GM13976 (cell line): Measurements from ENCODE around the gene PRR23E.

Experiments
- DNase-seq: peaks from one replicate; pipeline ENCODE4 v3.0.0; 2012; ENCODE audit warnings: low spot score
- in situ Hi-C: fragments of 300-500 bp; cut with MboI; formaldehyde crosslinking; loops from one replicate; pipeline ENCODE4 v1.12.0; 2022; ENCODE audit warnings: low sequenced_read_pairs, mixed read lengths, inconsistent platforms; ENCODE audit not compliant: unreplicated experiment
- TF ChIP-seq, protein P1 (sequence below): IDR thresholded peaks from 2 replicates; pipeline ENCODE4 v1.5.1; 2012; ENCODE audit warnings: borderline replicate concordance, mild to moderate bottlenecking; ENCODE audit not compliant: insufficient read depth; ENCODE audit errors: extremely low read depth, missing control alignments, control extremely low read depth

Gene PRR23E, protein sequence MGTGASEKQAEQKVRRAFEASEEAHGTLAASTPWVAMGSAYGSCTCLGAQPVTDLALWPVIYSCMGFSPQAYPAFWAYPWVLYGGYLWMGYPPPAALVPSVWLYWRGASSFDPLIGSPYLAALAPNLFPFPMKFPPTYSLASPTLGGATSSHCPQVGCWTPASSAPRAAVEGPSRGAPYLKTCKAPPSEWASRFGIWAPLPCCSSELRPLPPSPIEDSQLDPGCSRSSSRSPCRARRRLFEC

DNA sequence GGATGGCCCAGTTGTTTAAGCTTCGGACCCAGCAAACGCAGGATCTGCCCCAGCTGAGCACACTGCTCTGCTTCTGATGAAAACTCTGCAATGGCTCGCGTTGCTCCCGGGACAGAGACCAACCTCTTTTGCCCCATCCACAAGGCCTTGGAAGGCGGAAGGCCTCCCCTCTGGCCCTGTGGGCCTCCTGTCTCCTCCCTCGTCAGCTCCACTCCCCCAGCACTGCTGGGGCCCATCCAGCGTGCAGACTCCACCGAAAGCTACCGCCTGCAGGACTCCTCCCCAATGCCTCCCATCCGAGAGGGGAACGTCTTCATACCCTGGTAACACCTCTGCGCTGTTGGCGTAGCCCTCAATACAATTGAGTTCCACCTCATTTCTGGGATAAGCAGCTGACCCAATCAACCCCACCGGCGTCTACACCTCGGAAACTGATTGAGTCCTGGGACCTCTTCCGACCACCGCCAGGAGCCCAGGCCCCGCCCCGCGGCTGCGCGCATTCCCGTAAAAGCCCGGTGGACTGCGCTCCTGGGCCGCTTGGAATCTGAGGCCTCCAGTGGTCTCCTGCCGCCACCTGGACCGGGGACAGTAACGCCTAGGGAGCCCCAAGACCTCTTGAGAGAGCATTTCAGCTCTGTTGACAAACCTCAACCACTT is at the start of gene PRR23E:
Gene PRR23E (plus strand): TSS at position 556 of the 657 bp plus-strand sequence. CDS start 3,555 bp downstream, outside the sequence.
- TF ChIP-seq, protein P1, sequence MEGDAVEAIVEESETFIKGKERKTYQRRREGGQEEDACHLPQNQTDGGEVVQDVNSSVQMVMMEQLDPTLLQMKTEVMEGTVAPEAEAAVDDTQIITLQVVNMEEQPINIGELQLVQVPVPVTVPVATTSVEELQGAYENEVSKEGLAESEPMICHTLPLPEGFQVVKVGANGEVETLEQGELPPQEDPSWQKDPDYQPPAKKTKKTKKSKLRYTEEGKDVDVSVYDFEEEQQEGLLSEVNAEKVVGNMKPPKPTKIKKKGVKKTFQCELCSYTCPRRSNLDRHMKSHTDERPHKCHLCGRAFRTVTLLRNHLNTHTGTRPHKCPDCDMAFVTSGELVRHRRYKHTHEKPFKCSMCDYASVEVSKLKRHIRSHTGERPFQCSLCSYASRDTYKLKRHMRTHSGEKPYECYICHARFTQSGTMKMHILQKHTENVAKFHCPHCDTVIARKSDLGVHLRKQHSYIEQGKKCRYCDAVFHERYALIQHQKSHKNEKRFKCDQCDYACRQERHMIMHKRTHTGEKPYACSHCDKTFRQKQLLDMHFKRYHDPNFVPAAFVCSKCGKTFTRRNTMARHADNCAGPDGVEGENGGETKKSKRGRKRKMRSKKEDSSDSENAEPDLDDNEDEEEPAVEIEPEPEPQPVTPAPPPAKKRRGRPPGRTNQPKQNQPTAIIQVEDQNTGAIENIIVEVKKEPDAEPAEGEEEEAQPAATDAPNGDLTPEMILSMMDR = no peak
- in situ Hi-C loops = no loop called here
- DNase-seq = peak; percentile 7

DNA sequence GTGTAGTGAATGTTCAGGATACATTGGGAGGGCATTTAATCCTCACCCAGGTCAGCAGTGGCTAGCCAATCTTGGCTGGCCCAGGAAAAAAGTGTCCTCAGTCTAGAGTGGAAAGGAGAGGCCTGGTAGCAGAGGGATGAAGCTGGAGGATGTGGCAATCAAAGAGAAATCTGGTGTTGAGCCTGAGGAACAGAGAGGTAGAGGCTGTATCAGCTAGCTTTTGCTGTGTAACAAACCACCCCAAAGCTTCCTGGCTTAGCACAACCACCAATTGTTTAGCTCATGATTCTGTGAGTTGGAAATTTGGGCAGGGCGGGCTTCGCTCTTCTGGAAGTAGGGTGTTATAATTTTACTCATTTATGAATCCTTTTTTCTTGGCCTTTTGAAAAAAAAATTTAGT is 49.8 kb upstream of the PRR23E start:
- DNase-seq = no peak
- in situ Hi-C loops = no loop called here
- TF ChIP-seq, protein P1 = no peak

DNA sequence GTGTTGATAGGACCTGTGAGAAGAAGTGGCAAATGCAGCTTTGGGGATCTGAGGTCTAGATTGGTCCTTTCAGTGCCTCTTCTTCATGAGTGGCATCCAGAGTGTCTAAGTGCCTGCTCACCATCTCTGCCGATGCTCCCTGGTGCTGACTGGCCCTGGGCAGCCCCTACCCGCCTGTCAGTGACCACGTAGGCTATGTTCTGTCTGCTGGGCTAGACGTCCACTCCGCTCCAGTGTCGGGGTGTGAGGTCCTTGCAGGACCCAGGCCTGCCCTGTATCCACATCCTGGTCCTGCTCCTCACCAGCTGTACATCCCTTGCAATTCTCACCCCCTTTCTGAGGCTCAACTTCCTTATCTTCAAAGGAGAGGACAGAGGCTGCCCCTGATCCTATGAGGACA is 48.3 kb upstream of the PRR23E start:
- TF ChIP-seq, protein P1 = no peak
- in situ Hi-C loops = no loop called here
- DNase-seq = no peak

DNA sequence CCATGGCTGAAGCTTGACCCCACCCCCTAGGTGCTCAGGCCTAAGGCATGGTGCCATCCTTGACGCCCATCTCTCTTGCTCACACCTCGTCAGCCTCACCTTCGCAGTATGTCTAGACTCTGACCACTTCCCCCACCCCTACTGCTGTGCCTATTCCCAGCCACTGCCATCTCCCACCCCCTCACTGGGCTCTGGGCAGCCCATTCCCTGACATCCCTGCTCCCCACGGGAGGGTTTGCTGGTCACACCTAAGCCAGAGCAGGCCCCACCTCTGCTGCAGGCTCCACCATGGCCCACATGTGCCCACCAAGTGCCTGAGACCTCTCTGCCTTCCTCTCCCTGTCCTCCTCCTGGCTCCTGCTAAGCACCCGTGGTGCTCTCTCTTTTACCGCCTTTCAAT is 47.7 kb upstream of the PRR23E start:
- no peak for DNase-seq
- TF ChIP-seq, protein P1 = no peak
- in situ Hi-C loops = no loop called here

DNA sequence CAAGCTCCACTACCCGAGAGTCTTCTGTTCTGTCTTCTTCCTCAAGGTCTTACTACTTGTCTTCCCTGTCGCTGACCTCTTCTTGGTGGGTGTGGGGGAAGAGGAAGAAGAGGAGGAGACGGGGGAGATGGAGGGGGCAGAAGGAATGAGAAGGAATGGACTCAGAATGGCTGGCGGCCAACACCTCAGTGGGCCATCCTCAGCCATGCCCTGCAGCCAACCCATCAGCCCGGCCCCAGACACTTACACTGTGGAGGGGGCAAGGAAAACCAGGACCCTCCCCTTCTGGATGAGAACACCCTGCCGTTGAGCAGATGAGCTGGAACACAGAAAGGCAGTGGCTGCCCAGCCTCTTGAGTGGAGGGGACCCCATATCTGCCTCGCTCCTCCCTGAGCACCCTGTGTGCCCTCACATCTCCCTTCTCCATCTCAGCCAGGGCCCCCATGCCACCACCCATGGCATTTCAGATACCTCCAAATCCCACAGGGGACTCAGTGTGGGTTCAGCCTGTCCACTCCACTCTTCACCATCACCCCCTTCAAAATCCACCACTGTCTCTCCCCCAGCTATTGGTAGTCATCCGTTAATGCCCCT is 45.5 kb upstream of the PRR23E start:
- in situ Hi-C loops = no loop called here
- TF ChIP-seq, protein P1 = no peak
- no peak for DNase-seq

DNA sequence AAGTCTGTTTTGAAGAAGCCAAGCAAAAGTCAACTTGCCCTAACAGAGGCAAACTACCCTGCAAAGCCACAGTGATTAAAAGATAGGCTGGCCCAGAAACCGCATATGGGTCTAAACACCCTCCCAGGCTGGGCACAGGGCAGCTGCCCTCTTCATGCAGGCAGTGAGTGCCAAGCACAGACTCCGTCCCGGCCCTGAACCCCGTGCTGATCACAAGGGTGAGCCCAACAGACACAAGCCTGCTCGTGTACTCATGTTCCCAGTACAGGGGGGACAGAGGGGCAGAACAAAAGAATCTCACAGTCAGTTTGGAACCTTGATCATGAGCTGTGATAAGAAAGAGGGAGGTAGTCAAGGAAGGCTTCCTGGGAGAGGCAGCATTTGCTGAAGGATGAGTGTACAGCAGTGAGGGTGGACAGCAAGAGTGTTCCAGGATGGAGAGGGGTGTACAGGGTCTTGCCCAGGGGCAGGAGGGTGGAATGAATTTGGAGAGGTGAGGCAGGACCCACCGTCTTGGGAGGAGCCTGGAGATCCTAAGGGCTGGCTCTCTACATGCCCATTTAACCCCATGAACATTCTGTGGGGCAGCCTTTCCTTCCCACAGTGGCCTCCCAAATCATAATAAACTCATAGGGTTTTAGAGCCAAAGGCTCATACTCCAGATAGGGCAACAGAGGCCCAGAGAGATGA is 43.2 kb upstream of the PRR23E start:
- in situ Hi-C loops = no loop called here
- no peak for DNase-seq
- TF ChIP-seq, protein P1 = no peak
